GM23338 (cell line): ENCODE results near the gene TMEM178B. TPM values are rescaled to one million over a fixed set of nuclear protein-coding genes. Genes with fewer than 3 reads are reported as not detected.

Experiments used
- ATAC-seq: fragments of 200-7000 bp; cut with Tn5 transposase; 3 replicates; pipeline ENCODE4 v1.9.1; 2020
- DNase-seq: peaks from one replicate; pipeline ENCODE4 v3.0.0-alpha.2; 2015; ENCODE audit warnings: low spot score
- H2AFZ ChIP-seq: fragments of 200-600 bp; sonication (generic); 2 replicates; pipeline ENCODE4 v1.8.0; 2016; ENCODE audit warnings: antibody characterized with exemption, mild to moderate bottlenecking, moderate library complexity
- H3F3A ChIP-seq: fragments of 200-600 bp; sonication (generic); replicated peaks from 2 replicates; pipeline ENCODE4 v1.8.0; 2017; ENCODE audit warnings: antibody characterized with exemption, mixed run types, low read depth
- H3K27ac ChIP-seq: fragments of 200-600 bp; sonication (generic); 2 replicates; pipeline ENCODE4 v1.6.1; 2016; ENCODE audit warnings: low read depth
- H3K27me3 ChIP-seq: fragments of 200-600 bp; sonication (generic); 2 replicates; pipeline ENCODE4 v1.8.0; 2016; ENCODE audit warnings: mild to moderate bottlenecking, mixed run types, moderate library complexity; ENCODE audit not compliant: insufficient read depth
- H3K36me3 ChIP-seq: fragments of 200-600 bp; sonication (generic); 2 replicates; pipeline ENCODE4 v1.8.0; 2016; ENCODE audit warnings: mild to moderate bottlenecking; ENCODE audit not compliant: insufficient read depth
- H3K4me1 ChIP-seq: fragments of 200-600 bp; sonication (generic); 2 replicates; pipeline ENCODE4 v1.8.0; 2016; ENCODE audit warnings: mild to moderate bottlenecking, moderate library complexity; ENCODE audit not compliant: insufficient read depth
- H3K4me2 ChIP-seq: fragments of 200-600 bp; sonication (generic); 2 replicates; pipeline ENCODE4 v1.7.1; 2017; ENCODE audit warnings: mixed run types
- H3K4me3 ChIP-seq: fragments of 200-600 bp; sonication (generic); 2 replicates; pipeline ENCODE4 v1.6.1; 2016; ENCODE audit warnings: mixed run types
- H3K79me2 ChIP-seq: fragments of 200-600 bp; sonication (generic); replicated peaks from 2 replicates; pipeline ENCODE4 v1.8.0; 2017; ENCODE audit warnings: mild to moderate bottlenecking; ENCODE audit not compliant: insufficient read depth
- H3K9me2 ChIP-seq: fragments of 200-600 bp; sonication (generic); 2 replicates; pipeline ENCODE4 v1.8.0; 2017; ENCODE audit not compliant: insufficient read depth
- H4K20me1 ChIP-seq: fragments of 200-600 bp; sonication (generic); replicated peaks from 2 replicates; pipeline ENCODE4 v1.8.0; 2017; ENCODE audit warnings: mild to moderate bottlenecking; ENCODE audit not compliant: insufficient read depth
- H3K27ac Mint-ChIP-seq: 2 replicates; pipeline ENCODE4 v1.8.0; 2020; ENCODE audit warnings: inconsistent platforms, mild to moderate bottlenecking, moderate library complexity, mixed read lengths
- H3K27me3 Mint-ChIP-seq: 3 replicates; pipeline ENCODE4 v1.8.0; 2022; ENCODE audit warnings: low read depth, mild to moderate bottlenecking, moderate library complexity, mixed read lengths, inconsistent platforms; ENCODE audit not compliant: insufficient read depth, poor library complexity
- H3K36me3 Mint-ChIP-seq: 3 replicates; pipeline ENCODE4 v1.8.0; 2021; ENCODE audit warnings: low read depth, mild to moderate bottlenecking, inconsistent platforms, moderate library complexity, mixed read lengths
- H3K4me1 Mint-ChIP-seq: 3 replicates; pipeline ENCODE4 v1.8.0; 2020; ENCODE audit warnings: mild to moderate bottlenecking, inconsistent platforms, mixed read lengths
- H3K4me3 Mint-ChIP-seq: 3 replicates; pipeline ENCODE4 v1.8.0; 2021; ENCODE audit warnings: moderate library complexity, mild to moderate bottlenecking, inconsistent platforms, mixed read lengths
- H3K9me3 Mint-ChIP-seq: 3 replicates; pipeline ENCODE4 v1.8.0; 2020; ENCODE audit warnings: moderate library complexity, mild to moderate bottlenecking, inconsistent platforms, mixed read lengths
- CREB1 ChIP-seq: fragments of 250-450 bp; sonication (Bioruptor Pico); IDR thresholded peaks from 2 replicates; pipeline ENCODE4 v1.5.0; 2020; ENCODE audit warnings: low read depth, mild to moderate bottlenecking, moderate library complexity
- EZH2phosphoT487 ChIP-seq: fragments of 200-600 bp; sonication (generic); IDR thresholded peaks from one replicate; pipeline ENCODE4 v1.8.1; 2018; ENCODE audit warnings: antibody characterized with exemption; ENCODE audit not compliant: unreplicated experiment
- POLR2AphosphoS5 ChIP-seq: IDR thresholded peaks from 2 replicates; pipeline ENCODE4 v1.6.1; 2016; ENCODE audit warnings: antibody characterized with exemption, low read depth
- STAT1 ChIP-seq: IDR thresholded peaks from one replicate; pipeline ENCODE4 v1.6.1; 2016; ENCODE audit warnings: antibody characterized with exemption; ENCODE audit not compliant: unreplicated experiment
- ZNF331 ChIP-seq: fragments of 250-450 bp; sonication (Bioruptor Pico); IDR thresholded peaks from 2 replicates; pipeline ENCODE4 v1.5.0; 2020; ENCODE audit warnings: low read depth, mild to moderate bottlenecking, moderate library complexity
- polyA plus RNA-seq: library from polyadenylated mRNA; unstranded; fragments of >200 nt; fragmentation: Nextera tagmentation; extraction: Ambion mirVana; gene quantifications from 2 replicates; pipeline ENCODE4 v1.2.1, GENCODE V29; 2016
- total RNA-seq: library from RNA; depleted of rRNA; stranded (reverse); fragments of >200 nt; shearing (Covaris generic); gene quantifications from 2 replicates; pipeline ENCODE4 v1.2.3, GENCODE V29; 2014
- TF ChIP-seq, protein P1 (sequence below): IDR thresholded peaks from one replicate; pipeline ENCODE4 v1.6.1; 2018; ENCODE audit warnings: antibody characterized with exemption; ENCODE audit not compliant: unreplicated experiment
- TF ChIP-seq, protein P2 (sequence below): IDR thresholded peaks from 2 replicates; pipeline ENCODE4 v1.6.1; 2016; ENCODE audit warnings: antibody characterized with exemption
- TF ChIP-seq, protein P3 (sequence below): fragments of 250-450 bp; sonication (Bioruptor Pico); IDR thresholded peaks from 2 replicates; pipeline ENCODE4 v1.5.0; 2020; ENCODE audit warnings: mild to moderate bottlenecking, moderate library complexity

TMEM178B gene
- total and polyA plus RNA-seq, 2 experiments from 2014 or later, result 4.9 to 15.6 TPM

GRCh38 chr7:141312395-141312794 lies 238.5 kb downstream of the TMEM178B start:
- Histone ChIP-seq H3K79me2 (no peaks in the 10 kb centered on the region), H3K4me3 (no peak overlapping the region), H3K27me3 (no peaks in the 10 kb centered on the region), H3K36me3 (no peaks in the 10 kb centered on the region), H4K20me1 (no peaks in the 10 kb centered on the region; the same call in 1 of the 2 replicates), H2AFZ (no peak overlapping the region), H3K9me2 (peaks cover 7% of the 10 kb centered on the region; the same call in 1 of the 2 replicates), H3F3A (no peaks in the 10 kb centered on the region), H3K4me2 (no peak overlapping the region), H3K27ac (no peak overlapping the region), H3K4me1 (0 out of 2 replicates have a peak, but pooled peaks cover 6% of the 10 kb centered on the region)
- H3K4me1 Mint-ChIP-seq, result peaks cover 7% of the 10 kb centered on the region; the same call in 2 of the 3 replicates
- H3K36me3 Mint-ChIP-seq, result no peaks in the 10 kb centered on the region
- TF ChIP-seq, protein P1, sequence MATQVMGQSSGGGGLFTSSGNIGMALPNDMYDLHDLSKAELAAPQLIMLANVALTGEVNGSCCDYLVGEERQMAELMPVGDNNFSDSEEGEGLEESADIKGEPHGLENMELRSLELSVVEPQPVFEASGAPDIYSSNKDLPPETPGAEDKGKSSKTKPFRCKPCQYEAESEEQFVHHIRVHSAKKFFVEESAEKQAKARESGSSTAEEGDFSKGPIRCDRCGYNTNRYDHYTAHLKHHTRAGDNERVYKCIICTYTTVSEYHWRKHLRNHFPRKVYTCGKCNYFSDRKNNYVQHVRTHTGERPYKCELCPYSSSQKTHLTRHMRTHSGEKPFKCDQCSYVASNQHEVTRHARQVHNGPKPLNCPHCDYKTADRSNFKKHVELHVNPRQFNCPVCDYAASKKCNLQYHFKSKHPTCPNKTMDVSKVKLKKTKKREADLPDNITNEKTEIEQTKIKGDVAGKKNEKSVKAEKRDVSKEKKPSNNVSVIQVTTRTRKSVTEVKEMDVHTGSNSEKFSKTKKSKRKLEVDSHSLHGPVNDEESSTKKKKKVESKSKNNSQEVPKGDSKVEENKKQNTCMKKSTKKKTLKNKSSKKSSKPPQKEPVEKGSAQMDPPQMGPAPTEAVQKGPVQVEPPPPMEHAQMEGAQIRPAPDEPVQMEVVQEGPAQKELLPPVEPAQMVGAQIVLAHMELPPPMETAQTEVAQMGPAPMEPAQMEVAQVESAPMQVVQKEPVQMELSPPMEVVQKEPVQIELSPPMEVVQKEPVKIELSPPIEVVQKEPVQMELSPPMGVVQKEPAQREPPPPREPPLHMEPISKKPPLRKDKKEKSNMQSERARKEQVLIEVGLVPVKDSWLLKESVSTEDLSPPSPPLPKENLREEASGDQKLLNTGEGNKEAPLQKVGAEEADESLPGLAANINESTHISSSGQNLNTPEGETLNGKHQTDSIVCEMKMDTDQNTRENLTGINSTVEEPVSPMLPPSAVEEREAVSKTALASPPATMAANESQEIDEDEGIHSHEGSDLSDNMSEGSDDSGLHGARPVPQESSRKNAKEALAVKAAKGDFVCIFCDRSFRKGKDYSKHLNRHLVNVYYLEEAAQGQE, result no peak
- TF ChIP-seq STAT1, result no peak
- TF ChIP-seq ZNF331 (CRISPR knock-in tag), result no peak
- no peak for TF ChIP-seq POLR2AphosphoS5
- no peak for TF ChIP-seq CREB1 (CRISPR knock-in tag)
- TF ChIP-seq EZH2phosphoT487, result no peak
- TF ChIP-seq, protein P2, sequence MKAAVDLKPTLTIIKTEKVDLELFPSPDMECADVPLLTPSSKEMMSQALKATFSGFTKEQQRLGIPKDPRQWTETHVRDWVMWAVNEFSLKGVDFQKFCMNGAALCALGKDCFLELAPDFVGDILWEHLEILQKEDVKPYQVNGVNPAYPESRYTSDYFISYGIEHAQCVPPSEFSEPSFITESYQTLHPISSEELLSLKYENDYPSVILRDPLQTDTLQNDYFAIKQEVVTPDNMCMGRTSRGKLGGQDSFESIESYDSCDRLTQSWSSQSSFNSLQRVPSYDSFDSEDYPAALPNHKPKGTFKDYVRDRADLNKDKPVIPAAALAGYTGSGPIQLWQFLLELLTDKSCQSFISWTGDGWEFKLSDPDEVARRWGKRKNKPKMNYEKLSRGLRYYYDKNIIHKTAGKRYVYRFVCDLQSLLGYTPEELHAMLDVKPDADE, result no peak
- H3K27me3 Mint-ChIP-seq, result peaks cover 5% of the 10 kb centered on the region
- no peaks in the 10 kb centered on the region for H3K9me3 Mint-ChIP-seq
- ATAC-seq (no peak), DNase-seq (no peak)
- no peak overlapping the region for H3K4me3 Mint-ChIP-seq
- H3K27ac Mint-ChIP-seq, result no peak overlapping the region

DNA sequence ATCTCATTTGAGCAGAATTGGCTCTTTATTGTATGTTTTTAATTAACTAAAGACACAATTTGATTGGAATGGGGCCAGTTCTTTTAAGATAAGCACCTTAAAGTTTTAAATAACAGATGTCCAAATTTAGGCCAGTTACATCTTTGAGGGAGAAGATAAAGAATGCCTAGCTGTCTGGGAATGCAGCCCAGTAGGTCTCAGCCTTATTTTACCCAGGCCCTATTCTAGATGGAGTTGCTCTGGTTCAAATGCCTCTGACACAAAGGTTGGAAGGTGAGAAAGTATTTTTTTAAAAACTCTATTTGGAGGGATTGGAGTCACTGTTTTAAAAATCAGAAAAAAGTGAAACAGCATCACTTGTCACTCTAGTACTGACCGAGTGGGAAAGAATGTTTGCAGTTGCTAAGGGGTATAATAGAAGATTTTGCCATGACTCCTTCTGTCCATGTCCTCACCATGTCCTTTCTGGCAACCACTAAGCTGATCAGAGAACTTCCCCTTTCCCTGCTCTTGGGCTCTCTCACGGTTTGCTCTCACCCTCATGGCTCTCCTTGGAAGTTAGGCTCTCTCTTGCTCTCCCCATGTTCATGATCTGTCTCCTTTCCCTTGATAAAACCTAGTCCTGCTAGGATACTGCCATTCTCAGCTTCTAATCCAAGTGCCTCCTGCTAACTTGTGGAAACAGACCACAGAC lies 239.1 kb downstream of the TMEM178B start:
- no peak overlapping the region for H3K27ac ChIP-seq
- no peak for DNase-seq
- H3K4me3 ChIP-seq, result no peak overlapping the region
- no peak overlapping the region for H3K27ac Mint-ChIP-seq
- no peaks in the 10 kb centered on the region for H3F3A ChIP-seq
- no peaks in the 10 kb centered on the region; the same call in 1 of the 2 replicates for H4K20me1 ChIP-seq
- TF ChIP-seq, protein P3, sequence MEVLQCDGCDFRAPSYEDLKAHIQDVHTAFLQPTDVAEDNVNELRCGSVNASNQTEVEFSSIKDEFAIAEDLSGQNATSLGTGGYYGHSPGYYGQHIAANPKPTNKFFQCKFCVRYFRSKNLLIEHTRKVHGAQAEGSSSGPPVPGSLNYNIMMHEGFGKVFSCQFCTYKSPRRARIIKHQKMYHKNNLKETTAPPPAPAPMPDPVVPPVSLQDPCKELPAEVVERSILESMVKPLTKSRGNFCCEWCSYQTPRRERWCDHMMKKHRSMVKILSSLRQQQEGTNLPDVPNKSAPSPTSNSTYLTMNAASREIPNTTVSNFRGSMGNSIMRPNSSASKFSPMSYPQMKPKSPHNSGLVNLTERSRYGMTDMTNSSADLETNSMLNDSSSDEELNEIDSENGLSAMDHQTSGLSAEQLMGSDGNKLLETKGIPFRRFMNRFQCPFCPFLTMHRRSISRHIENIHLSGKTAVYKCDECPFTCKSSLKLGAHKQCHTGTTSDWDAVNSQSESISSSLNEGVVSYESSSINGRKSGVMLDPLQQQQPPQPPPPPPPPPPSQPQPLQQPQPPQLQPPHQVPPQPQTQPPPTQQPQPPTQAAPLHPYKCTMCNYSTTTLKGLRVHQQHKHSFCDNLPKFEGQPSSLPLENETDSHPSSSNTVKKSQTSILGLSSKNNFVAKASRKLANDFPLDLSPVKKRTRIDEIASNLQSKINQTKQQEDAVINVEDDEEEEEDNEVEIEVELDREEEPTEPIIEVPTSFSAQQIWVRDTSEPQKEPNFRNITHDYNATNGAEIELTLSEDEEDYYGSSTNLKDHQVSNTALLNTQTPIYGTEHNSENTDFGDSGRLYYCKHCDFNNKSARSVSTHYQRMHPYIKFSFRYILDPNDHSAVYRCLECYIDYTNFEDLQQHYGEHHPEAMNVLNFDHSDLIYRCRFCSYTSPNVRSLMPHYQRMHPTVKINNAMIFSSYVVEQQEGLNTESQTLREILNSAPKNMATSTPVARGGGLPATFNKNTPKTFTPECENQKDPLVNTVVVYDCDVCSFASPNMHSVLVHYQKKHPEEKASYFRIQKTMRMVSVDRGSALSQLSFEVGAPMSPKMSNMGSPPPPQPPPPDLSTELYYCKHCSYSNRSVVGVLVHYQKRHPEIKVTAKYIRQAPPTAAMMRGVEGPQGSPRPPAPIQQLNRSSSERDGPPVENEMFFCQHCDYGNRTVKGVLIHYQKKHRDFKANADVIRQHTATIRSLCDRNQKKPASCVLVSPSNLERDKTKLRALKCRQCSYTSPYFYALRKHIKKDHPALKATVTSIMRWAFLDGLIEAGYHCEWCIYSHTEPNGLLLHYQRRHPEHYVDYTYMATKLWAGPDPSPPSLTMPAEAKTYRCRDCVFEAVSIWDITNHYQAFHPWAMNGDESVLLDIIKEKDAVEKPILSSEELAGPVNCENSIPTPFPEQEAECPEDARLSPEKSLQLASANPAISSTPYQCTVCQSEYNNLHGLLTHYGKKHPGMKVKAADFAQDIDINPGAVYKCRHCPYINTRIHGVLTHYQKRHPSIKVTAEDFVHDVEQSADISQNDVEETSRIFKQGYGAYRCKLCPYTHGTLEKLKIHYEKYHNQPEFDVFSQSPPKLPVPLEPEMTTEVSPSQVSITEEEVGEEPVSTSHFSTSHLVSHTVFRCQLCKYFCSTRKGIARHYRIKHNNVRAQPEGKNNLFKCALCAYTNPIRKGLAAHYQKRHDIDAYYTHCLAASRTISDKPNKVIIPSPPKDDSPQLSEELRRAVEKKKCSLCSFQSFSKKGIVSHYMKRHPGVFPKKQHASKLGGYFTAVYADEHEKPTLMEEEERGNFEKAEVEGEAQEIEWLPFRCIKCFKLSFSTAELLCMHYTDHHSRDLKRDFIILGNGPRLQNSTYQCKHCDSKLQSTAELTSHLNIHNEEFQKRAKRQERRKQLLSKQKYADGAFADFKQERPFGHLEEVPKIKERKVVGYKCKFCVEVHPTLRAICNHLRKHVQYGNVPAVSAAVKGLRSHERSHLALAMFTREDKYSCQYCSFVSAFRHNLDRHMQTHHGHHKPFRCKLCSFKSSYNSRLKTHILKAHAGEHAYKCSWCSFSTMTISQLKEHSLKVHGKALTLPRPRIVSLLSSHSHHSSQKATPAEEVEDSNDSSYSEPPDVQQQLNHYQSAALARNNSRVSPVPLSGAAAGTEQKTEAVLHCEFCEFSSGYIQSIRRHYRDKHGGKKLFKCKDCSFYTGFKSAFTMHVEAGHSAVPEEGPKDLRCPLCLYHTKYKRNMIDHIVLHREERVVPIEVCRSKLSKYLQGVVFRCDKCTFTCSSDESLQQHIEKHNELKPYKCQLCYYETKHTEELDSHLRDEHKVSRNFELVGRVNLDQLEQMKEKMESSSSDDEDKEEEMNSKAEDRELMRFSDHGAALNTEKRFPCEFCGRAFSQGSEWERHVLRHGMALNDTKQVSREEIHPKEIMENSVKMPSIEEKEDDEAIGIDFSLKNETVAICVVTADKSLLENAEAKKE (CRISPR knock-in tag), result no peak
- TF ChIP-seq, protein P2, result no peak
- TF ChIP-seq STAT1, result no peak
- TF ChIP-seq POLR2AphosphoS5, result no peak
- TF ChIP-seq EZH2phosphoT487, result no peak
- no peak overlapping the region for H2AFZ ChIP-seq
- no peaks in the 10 kb centered on the region for H3K27me3 ChIP-seq
- peaks cover 7% of the 10 kb centered on the region; the same call in 1 of the 2 replicates for H3K9me2 ChIP-seq
- H3K9me3 Mint-ChIP-seq, result no peaks in the 10 kb centered on the region
- 0 out of 2 replicates have a peak, but pooled peaks cover 6% of the 10 kb centered on the region for H3K4me1 ChIP-seq
- H3K36me3 Mint-ChIP-seq, result no peaks in the 10 kb centered on the region
- no peak overlapping the region for H3K4me2 ChIP-seq
- no peak for ATAC-seq
- peaks cover 5% of the 10 kb centered on the region for H3K27me3 Mint-ChIP-seq
- H3K4me3 Mint-ChIP-seq, result no peak overlapping the region
- no peaks in the 10 kb centered on the region for H3K79me2 ChIP-seq
- H3K36me3 ChIP-seq, result no peaks in the 10 kb centered on the region
- peaks cover 7% of the 10 kb centered on the region; the same call in 2 of the 3 replicates for H3K4me1 Mint-ChIP-seq
